Subcutaneous abdominal adipose tissue (tissue), 5 donors: ENCODE data around the gene RMDN3.

Experiments
- H3K27ac ChIP-seq: one replicate; pipeline ENCODE4 v1.7.0; 2013; ENCODE audit warnings: low read depth, mild to moderate bottlenecking, inconsistent platforms, low read length, moderate library complexity
- H3K27me3 ChIP-seq, 5 donors: one replicate each; pipeline ENCODE4 v1.7.0; 2013; ENCODE audit warnings: low read length in 5 of 5, inconsistent platforms in 1 of 5; ENCODE audit not compliant: control insufficient read depth in 5 of 5, insufficient read depth in 4 of 5
- H3K36me3 ChIP-seq, 5 donors: one replicate each; pipeline ENCODE4 v1.7.0; 2013; ENCODE audit warnings: low read length in 5 of 5; ENCODE audit not compliant: control insufficient read depth in 5 of 5, insufficient read depth in 5 of 5
- H3K4me1 ChIP-seq, 5 donors: one replicate each; pipeline ENCODE4 v1.7.0; 2013; ENCODE audit warnings: low read length in 5 of 5, mild to moderate bottlenecking in 3 of 5, moderate library complexity in 1 of 5; ENCODE audit not compliant: control insufficient read depth in 5 of 5, insufficient read depth in 5 of 5
- H3K4me3 ChIP-seq, 5 donors: one replicate each; pipeline ENCODE4 v1.7.0; 2013; ENCODE audit warnings: low read length in 5 of 5, low read depth in 1 of 5
- H3K9ac ChIP-seq, 5 donors: one replicate each; pipeline ENCODE4 v1.7.0; 2013; ENCODE audit warnings: low read length in 5 of 5, mild to moderate bottlenecking in 4 of 5, moderate library complexity in 3 of 5
- H3K9me3 ChIP-seq, 5 donors: one replicate each; pipeline ENCODE4 v1.7.0; 2013; ENCODE audit warnings: low read length in 5 of 5; ENCODE audit not compliant: control insufficient read depth in 5 of 5
- donor health status: healthy.
- donor health status: healthy.
- donor health status: healthy.
- donor health status: healthy.
- donor health status: healthy.

RMDN3 gene

DNA sequence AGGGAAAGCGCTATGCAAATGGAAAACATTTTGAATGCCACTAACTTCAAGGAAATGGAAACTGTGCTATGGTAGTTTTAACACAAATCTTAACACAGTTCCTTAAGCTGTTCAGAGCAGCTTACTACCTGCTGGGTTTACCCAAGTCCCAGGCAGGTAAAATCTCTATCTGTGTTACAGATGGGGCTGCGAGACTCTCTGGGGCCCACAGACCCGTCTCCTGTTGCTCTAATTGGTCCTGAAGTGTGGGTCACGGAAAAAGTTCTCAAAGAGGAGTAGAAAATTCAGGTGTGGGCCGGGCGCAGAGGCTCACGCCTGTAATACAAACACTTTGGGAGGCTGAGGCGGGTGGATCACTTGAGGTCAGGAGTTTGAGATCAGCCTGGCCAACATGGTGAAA, 34.9 kb upstream of the RMDN3 start:
- Histone ChIP-seq H3K4me3 (no peak overlapping the region), H3K9ac (no peak overlapping the region), H3K9me3 (no peaks in the 10 kb centered on the region), H3K36me3 (peaks cover 0 to 8% (median 4%) of the 10 kb centered on the region in 5 donors), H3K27me3 (no peaks in the 10 kb centered on the region), H3K27ac (no peak overlapping the region), H3K4me1 (peaks cover 4 to 33% (median 19%) of the 10 kb centered on the region in 5 donors)

DNA sequence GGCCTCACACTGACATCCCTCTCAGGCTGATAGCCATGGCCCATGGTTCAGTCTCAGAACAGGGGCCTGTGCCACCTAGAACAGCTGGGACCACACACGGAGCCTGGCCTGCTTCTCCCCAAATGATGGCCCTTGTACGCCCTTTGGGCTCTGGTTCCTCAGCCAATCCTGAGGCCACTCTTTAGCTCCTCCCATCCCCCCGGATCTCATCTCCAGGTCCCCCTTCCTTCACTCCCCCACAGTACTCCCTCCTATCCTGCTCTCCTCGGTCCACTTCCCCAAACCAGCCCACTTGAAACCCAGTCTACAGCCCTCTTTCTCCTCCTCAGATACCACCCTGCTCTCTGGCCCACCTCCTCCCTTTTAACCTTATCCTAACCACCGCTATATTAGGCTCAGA, 34.1 kb upstream of the RMDN3 start:
- Histone ChIP-seq H3K9me3 (no peaks in the 10 kb centered on the region), H3K27me3 (no peaks in the 10 kb centered on the region), H3K9ac (no peak overlapping the region), H3K4me1 (peaks cover 4 to 31% (median 19%) of the 10 kb centered on the region in 5 donors), H3K27ac (no peak overlapping the region), H3K4me3 (no peak overlapping the region), H3K36me3 (peaks cover 0 to 8% (median 4%) of the 10 kb centered on the region in 5 donors)

DNA sequence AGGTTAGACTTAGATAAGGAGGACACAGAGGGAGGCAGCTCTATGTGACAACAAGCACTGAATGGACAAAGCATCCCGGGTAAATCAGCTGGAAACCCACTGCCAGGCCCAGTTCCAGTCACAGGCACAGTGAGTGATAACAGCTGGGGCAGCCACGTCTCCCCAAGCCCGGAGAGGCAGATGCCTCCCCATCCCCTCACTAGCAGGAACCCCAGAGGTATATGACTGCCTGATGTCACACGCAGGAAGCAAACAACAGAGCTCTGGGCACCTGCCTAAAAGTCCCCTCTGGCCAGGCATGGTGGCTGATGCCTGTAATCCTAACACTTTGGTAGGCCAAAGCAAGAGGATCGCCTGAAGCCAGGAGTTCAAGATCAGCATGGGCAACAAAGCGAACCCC, 32.9 kb upstream of the RMDN3 start:
- Histone ChIP-seq H3K9ac (peak overlapping the region in 1 of 5 donors; percentile 19), H3K9me3 (no peaks in the 10 kb centered on the region), H3K36me3 (peaks cover 0 to 8% (median 4%) of the 10 kb centered on the region in 5 donors), H3K4me3 (no peak overlapping the region), H3K27me3 (no peaks in the 10 kb centered on the region), H3K27ac (no peak overlapping the region), H3K4me1 (peaks cover 0 to 19% (median 12%) of the 10 kb centered on the region in 5 donors)

DNA sequence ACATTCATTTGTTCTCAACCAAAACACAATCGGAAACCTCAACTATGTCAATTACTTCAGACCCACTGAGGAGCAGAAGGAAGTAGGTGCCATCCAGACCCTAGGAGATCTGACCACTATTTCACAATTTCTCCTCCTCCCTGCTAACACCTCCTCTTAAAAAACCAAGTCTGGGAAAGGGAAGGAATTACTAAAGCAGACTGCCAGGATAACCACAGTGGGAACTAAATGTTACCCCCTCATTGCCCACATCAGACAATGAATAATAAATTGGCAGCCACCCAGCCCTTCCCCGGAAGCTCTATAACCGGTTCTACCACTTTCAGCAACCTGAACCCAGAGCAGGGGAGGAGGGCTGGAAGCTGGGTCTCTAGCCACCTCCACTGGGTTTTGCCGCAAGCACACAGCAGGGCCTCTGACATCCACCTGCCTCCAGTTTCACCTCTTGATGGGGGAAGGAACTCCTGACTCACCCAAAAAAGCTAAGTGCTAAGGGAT, 32.3 kb upstream of the RMDN3 start:
- Histone ChIP-seq H3K9ac (peak overlapping the region in 1 of 5 donors; percentile 19), H3K4me1 (peaks cover 0 to 19% (median 12%) of the 10 kb centered on the region in 5 donors), H3K27me3 (no peaks in the 10 kb centered on the region), H3K36me3 (peaks cover 0 to 8% (median 4%) of the 10 kb centered on the region in 5 donors), H3K4me3 (no peak overlapping the region), H3K27ac (no peak overlapping the region), H3K9me3 (no peaks in the 10 kb centered on the region)

DNA sequence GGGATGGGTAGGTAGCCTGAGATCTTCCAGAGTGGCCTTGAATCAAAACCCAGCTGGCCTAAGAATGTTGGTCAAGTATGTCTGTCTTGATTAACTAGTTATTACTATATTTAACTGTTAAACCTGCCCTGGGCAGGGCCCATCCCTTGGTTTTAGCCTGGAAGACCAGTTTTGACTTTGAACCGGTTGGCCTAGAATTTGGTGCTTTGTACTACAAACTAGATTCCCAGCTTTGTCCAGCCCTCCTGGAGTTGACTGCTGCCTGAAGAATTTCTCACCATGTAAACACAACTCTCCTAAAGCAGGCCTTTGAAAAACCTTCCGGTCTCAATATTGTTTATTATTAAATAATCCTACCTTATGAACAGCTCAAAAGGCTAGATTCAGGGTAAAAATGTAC, 30.8 kb upstream of the RMDN3 start:
- peaks cover 0 to 2% (median 0%) of the 10 kb centered on the region in 5 donors for H3K36me3 ChIP-seq
- no peak overlapping the region for H3K9ac ChIP-seq
- no peaks in the 10 kb centered on the region for H3K27me3 ChIP-seq
- peaks cover 0 to 19% (median 12%) of the 10 kb centered on the region in 5 donors for H3K4me1 ChIP-seq
- H3K27ac ChIP-seq, result no peak overlapping the region
- H3K4me3 ChIP-seq, result no peak overlapping the region
- no peaks in the 10 kb centered on the region for H3K9me3 ChIP-seq

DNA sequence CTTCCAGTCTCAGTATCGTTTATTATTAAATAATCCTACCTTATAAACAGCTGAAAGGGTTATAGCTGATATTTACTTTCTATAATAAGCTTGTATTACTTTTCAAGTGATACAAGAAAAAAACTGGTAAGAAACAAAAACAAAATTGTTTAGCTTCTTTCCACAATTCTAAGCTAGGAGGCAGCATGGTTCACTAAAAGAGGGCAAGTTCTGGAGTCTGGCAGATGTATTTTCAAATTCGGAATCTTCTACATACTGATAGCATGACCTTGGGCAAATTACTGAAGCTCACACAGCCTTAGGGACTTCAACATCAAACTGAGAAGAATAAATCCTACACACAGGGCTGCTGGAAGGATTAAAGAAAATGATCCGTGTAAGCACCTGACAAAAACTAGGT, 30.1 kb upstream of the RMDN3 start:
- Histone ChIP-seq H3K9ac (no peak overlapping the region), H3K4me1 (peaks cover 0 to 19% (median 12%) of the 10 kb centered on the region in 5 donors), H3K27me3 (no peaks in the 10 kb centered on the region), H3K36me3 (no peaks in the 10 kb centered on the region), H3K27ac (no peak overlapping the region), H3K4me3 (no peak overlapping the region), H3K9me3 (no peaks in the 10 kb centered on the region)

DNA sequence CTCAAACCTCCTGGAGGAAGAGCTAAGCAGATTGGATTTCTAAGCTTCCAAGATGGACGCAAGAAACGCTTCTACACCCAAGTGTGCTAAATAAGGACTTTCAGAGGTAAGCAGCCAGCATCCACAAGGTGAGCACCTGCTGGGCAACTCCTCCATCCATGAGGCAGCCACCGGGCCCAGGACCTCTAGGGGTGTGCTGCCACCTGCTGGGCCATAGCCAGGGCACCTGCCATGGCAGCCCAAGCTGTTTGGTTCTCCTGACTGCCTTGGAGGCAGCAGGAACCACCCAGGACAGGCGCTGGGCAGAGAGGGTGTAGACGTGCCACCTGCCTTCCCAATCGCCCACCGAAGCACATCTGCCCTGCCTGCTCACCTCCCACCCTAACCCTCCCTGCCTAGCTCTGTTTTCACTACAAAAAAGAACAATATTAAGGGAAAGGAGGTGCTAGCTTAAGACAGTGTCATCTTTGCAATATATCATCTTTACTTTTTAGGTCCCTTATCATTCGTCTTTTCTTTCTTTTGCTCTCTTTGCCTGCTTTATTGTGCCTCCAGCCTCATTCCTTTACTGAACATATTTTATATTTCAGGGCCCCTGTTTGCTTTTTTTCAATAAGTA, 27.7 kb upstream of the RMDN3 start:
- H3K9me3 ChIP-seq, result no peaks in the 10 kb centered on the region

DNA sequence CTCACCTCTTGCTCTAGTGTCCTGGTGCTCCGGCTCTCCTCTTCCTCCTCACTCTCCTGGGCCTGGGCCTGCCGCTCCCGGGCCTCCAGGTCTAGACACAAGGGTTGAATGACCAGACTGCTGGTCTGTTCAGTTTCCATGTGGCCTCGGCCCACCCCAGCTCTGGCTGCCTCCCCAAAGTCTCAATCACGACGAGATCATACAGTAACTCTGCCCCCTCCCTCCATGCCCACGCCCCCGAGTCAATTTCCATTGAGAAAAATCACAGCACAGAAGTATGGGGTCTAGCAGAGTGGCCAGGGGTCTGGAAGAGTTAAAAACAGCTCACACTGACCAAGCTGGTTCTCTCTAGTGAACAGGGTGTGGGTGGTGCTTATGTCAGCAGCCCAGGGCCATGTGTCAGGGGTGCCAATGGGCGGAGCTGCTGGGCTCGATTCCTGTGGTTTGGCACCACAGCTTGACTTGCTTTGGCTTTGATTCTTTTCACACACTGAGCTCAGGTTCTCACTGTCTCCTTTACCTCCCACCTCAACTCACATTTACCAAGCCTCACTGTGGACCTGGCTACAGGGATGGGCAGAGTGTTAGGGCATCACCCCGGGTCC, 21.6 kb upstream of the RMDN3 start:
- no peaks in the 10 kb centered on the region for H3K9me3 ChIP-seq
- no peaks in the 10 kb centered on the region for H3K27me3 ChIP-seq
- H3K4me3 ChIP-seq, result no peak overlapping the region
- no peak overlapping the region for H3K27ac ChIP-seq
- H3K9ac ChIP-seq, result no peak overlapping the region
- H3K4me1 ChIP-seq, result peaks cover 0 to 27% (median 21%) of the 10 kb centered on the region in 5 donors
- H3K36me3 ChIP-seq, result peaks cover 0 to 78% (median 63%) of the 10 kb centered on the region in 5 donors

More for the DNA sequence above, 27.7 kb upstream of the RMDN3 start:
- Histone ChIP-seq H3K27me3 (no peaks in the 10 kb centered on the region), H3K9ac (no peak overlapping the region), H3K36me3 (peaks cover 0 to 22% (median 18%) of the 10 kb centered on the region in 5 donors), H3K27ac (no peak overlapping the region), H3K4me1 (peaks cover 0 to 14% (median 8%) of the 10 kb centered on the region in 5 donors), H3K4me3 (no peak overlapping the region)

DNA sequence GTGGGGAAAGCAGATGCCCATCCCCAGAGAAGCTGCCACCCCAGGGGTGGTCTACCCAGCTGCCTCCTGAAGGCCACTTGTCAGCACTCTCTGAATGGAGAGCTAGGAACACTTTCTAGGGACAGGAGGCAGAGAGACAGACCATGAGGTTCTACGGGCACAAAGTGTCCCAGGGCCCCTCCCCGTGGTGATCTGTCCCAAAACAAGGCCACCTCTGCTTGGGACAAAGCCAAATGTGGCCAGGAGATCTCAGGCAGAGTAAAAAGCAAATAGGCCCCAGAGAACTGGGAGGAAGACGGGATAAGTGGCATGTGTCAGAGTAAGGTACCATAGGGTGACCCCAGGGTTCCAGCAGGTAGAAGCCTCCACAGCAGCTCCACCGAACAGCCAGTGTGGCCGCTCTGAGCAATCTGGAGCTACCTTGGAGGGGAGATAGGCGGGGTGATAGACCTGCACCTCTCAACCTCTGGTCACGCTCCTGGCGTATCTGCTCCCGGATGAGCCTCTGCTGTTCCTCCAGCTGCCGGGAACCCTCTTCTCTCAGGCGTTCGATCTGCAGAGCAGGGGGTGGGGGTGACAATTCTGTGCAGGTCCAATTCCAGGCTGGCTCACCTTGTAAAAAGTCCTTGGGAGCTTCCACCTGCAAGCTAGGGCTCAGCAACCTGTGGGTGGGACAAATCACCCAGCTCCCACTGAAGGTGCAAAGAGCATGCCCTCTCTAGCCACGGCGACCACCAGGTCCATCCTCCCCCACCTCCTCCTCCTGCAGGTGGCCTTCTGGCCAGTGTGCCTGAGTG, 20.9 kb upstream of the RMDN3 start:
- Histone ChIP-seq H3K4me1 (peaks cover 0 to 34% (median 28%) of the 10 kb centered on the region in 5 donors), H3K4me3 (no peak overlapping the region), H3K36me3 (peaks cover 0 to 82% (median 63%) of the 10 kb centered on the region in 5 donors), H3K27ac (no peak overlapping the region), H3K9me3 (no peaks in the 10 kb centered on the region), H3K27me3 (no peaks in the 10 kb centered on the region), H3K9ac (no peak overlapping the region)

DNA sequence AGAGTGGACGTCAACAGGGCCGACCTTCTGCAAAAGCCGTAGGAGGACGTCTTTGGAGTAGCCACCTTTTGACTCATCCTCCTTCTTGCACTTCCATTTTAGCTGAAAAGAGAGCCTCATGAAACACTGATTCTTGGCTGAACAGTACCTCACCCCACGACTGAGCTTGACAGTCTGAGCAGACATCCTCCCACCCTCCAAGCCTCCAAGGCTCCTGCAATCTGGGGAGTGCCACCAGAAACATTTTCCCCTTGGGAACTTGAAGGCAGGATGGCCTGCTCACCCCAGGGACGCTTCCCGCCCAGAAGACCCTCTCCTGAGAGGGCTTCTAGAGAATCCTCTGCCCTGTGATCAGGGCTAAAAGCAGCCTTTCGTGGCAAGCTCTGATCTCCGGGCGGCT, 20.0 kb upstream of the RMDN3 start:
- H3K4me1 ChIP-seq, result peaks cover 2 to 43% (median 37%) of the 10 kb centered on the region in 5 donors
- H3K4me3 ChIP-seq, result no peak overlapping the region
- H3K27ac ChIP-seq, result no peak overlapping the region
- H3K27me3 ChIP-seq, result no peaks in the 10 kb centered on the region
- no peaks in the 10 kb centered on the region for H3K9me3 ChIP-seq
- no peak overlapping the region for H3K9ac ChIP-seq
- H3K36me3 ChIP-seq, result peaks cover 0 to 81% (median 62%) of the 10 kb centered on the region in 5 donors
